GM21515 (cell line): ENCODE measurements around the gene MMD2.

Source experiments
- ATAC-seq: cut with Tn5 transposase; IDR thresholded peaks from one replicate; pipeline ENCODE4 v1.9.1; 2021; ENCODE audit not compliant: unreplicated experiment

The MMD2 gene

DNA sequence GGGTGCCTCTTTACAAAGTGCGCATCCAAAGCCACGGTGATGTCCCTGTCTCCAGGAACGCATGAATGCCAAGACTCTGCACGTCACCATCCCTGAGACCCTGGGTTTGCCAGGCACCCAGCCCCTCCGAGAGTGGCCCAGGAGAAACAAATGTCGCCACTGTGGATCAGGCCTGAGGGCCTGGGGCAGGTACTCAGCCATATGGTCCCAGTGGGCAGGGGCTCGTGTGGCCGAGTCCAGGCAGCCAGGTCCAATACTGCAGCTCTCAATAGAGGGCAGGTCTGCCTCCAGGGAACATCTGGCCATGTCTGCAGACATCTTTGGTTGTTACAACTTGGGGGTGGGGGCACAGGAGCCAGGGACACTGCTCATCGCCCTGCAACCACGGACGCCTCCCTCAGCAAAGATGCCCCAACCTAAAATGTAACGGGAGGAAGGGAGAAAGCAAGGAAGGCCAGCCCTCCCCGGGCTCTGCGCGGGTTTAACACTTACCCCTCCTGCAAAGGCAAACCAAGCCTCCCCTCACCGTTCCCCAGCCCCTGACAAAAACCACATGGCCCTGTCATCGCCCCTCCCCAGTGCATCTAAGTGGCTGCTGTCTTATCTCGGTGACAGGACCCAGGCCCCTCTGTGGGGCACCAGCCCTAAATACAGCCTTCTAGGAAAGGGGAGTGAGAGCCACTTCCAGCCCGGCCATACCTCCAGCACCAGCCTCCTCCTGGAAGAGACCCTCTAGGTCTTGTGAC is 86.9 kb downstream of the MMD2 start:
- no peak for ATAC-seq

DNA sequence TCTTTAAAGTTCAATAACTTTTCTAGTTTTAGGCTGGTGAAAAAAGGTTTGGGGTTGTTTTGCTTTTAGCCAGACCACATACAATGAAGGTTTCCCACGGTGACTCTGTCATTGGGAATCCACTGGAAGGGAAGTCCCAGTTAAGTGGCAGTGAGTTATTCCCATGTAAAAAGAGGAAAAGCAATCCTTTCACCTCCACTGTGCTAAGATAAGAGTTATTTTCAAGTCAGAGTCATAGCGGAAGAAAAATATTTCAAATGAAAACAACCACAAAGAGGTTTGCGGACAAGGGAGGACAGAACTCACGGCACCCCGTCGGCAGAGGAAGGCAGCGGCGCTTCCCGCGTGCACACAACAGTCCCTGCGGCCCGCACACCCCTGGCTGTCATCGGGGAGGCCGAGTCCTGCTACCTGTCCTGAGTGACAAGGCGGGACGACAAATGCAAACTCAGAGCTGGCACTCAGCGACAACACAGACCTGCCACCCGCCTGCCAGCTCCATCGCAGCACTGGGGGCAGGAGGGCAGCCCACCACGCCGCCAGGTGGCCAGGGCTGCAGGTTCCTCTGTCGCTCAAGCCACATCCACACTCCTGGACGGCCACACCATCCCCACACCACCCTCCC is 87.8 kb downstream of the MMD2 start:
- ATAC-seq: no peak

DNA sequence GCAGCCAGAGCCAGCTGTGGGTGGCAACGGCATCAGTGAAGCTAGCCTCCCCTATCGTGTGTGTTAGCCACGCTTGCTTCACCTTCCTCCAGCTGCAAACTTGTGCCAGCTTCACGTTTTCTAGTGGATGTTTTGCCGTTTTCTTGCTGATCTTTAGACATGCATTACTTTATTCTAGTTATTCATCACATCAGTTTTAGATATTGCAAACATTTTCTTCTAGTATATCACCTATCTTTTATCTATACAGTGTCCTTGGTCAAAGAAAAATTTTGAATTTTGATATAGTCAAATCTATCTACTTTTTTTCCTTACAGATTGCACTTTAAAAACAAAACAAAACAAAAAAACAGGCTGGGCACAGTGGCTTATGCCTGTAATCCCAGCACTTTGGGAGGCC is 90.5 kb downstream of the MMD2 start:
- no peak for ATAC-seq

DNA sequence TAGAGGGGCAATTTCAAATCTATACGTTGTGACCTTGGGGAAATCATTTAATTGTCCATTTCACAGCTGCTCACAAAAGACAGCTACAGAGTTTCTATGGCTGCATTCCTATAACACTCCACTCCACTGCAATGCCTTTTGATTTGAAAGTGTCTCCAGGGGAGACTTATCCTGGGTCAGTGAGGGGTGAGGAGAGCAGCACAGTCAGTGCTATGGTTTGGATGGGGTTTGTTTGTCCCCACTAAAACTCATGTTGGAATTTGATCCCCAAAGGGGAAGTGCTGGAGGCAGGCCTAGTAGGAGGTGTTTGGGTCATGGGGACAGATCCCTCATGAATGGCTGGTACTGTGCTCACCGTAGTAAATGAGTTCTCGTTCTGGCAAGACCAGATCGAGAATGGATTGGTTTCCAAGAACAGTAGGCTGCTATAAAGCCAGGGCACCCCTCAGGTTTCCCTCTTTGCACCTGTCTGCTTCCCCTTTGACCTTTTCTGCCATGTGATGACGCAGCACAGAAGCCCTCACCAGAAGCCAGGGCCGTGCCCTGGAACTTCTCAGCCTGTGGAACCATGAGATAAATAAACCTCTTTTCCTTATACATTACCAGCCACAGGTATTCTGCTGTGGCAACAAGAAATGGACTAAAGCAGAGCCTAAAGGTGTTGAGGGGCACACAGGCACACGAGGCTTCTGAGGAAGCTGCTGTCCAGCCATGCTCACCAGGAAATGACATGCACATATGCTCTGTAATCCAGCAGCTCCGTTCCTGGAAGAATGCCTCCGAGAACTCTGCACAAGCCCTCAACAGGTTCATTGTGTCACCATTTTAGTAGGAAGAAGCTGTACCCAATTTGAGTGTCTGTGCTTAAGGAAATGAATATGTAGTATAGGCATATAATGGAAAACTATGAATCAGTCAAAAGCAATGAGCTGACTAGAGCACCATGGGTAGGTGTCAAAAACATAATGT is 92.2 kb downstream of the MMD2 start:
- no peak for ATAC-seq

DNA sequence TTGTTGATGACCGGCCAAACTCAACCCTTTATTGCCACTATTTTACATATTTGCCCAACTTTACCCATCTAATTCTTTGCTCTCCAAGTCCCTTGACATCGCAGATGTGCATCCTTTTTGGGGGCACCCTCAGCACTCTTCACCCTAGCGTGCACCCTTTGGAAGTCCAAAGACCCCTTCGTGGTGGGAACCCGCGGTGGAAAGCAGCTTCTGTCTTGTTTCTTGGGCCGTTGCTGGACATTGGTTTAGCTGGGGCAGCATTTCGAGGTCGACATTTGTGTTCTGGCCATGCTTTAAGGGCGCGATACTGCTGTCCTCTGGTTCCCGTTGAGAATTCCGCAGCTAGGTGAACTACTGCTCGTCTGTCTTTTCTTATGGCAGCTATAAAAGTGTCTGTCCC is 96.8 kb downstream of the MMD2 start:
- no peak for ATAC-seq

DNA sequence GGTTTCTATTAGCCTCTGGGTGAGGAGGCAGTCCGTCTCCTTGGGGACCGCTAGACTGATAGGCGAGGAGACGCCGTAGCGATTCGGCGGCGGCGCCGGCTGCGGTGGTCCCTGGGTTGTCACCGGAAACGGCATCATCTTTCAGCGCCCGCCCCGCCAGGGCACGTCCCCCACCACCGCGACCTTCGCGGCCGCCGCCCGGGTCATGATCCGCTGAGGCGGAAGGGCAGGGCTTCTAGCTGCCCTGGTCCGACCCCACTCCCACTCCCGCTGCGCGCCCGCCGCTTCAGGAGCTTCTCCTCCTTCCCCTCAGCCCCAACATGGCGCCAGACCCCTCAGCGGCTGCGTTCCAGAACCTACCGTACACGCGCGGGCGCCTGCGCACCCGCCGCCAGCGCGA is 97.3 kb downstream of the MMD2 start, which contains the start of gene PAPOLB:
Gene PAPOLB (minus strand): TSS at position 358 of the 400 bp plus-strand sequence. CDS start 220 bp downstream, at position 138.
- no peak for ATAC-seq

DNA sequence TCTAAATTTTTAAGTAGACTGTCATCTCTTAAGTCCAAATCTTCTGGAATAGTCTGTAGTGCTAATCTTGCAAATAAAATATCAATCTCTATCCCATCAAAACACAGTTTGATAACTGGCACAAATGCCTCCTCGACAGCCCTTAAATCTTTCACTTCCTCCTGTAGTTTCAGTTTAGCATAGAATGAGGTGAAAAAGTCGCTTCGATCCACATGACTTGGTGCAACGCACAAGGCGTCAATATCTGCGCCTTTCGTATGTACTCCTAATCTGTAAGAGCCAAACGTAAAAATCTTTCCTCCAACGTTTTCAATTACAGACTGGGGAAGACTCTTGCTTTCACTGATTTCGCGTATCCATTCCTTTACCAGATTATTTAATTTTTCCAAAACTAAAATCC is 97.8 kb downstream of the MMD2 start:
- ATAC-seq: no peak

DNA sequence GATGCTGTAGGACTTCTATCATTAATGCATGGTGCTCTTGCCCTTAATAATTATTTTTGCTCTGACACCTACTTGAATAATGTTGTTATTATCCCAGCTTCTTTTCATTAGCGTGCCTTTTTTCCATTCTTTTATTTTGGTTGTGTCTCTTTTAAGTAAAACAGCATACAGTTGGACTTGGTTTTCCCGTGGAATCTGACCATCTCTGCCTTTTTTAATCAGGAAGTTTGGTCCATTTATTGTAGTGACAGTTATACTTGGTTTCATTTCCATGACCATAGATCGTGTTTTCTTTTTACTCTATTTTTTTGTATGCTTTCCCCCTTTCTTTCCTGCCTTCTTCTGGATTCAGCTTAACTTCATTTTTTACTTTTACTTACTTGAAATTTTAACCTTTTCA is 101.8 kb downstream of the MMD2 start:
- ATAC-seq: no peak

DNA sequence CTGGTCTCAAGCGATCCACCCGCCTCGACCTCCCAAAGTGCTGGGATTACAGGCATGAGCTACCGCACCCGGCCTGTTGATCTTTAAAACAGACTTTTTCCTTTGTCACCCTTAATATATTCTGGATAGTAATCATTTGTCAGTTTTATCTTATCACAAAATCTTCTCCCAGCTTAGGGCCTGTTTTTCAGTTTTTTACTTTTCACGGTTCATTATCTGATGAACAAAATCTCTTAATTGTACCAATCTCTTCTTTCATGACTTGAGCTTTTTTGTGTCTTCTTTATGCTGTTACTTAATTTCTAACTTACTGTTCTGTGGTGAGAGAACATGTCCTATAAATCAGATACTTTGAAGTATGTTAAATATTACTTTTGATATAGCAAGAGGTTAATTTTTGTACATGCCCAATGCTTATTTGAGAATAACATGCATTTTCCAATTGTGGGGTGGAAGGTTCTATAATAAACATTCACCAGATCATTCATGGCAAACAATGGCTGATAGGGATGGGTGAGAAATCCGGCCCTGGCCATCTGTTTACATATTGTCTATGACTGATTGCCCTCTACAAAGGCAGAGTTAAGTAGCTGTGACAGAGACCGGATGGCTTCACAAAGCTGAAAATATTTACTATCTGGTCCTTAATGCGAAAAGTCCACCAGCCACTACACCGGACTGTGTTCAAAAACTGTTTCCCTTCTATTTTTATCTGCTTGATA is 102.5 kb downstream of the MMD2 start:
- no peak for ATAC-seq
